Brain microvascular endothelial cell (primary cell): Measurements from ENCODE around the gene DNASE1L2.

ENCODE experiments used
- DNase-seq: peaks from one replicate; pipeline ENCODE4 v3.0.0-alpha.2; 2020
- H3K27ac ChIP-seq: fragments of 250-450 bp; sonication (Bioruptor Pico); 2 replicates; pipeline ENCODE4 v1.5.1; 2020; ENCODE audit warnings: mild to moderate bottlenecking, moderate library complexity
- H3K27me3 ChIP-seq: fragments of 250-450 bp; sonication (Bioruptor Pico); replicated peaks from 2 replicates; pipeline ENCODE4 v1.5.1; 2020; ENCODE audit warnings: mild to moderate bottlenecking
- H3K36me3 ChIP-seq: fragments of 250-450 bp; sonication (Bioruptor Pico); replicated peaks from 2 replicates; pipeline ENCODE4 v1.5.1; 2020; ENCODE audit warnings: mild to moderate bottlenecking
- H3K4me3 ChIP-seq: 2 replicates; pipeline ENCODE4 v1.5.1; 2011; ENCODE audit warnings: low read depth, mild to moderate bottlenecking, control low read depth, low read length, moderate library complexity
- in situ Hi-C: cut with HindIII; loops from 2 replicates; pipeline ENCODE4 v1.10.0; 2017; ENCODE audit warnings: low sequenced_read_pairs, low pct_ligation_motif_present
- TF ChIP-seq, protein P1 (sequence below): IDR thresholded peaks from 2 replicates; pipeline ENCODE4 v1.5.1; 2011; ENCODE audit warnings: low read depth, mild to moderate bottlenecking, moderate library complexity, low read length, control low read depth, inconsistent platforms; ENCODE audit errors: missing control alignments

Gene DNASE1L2

DNA sequence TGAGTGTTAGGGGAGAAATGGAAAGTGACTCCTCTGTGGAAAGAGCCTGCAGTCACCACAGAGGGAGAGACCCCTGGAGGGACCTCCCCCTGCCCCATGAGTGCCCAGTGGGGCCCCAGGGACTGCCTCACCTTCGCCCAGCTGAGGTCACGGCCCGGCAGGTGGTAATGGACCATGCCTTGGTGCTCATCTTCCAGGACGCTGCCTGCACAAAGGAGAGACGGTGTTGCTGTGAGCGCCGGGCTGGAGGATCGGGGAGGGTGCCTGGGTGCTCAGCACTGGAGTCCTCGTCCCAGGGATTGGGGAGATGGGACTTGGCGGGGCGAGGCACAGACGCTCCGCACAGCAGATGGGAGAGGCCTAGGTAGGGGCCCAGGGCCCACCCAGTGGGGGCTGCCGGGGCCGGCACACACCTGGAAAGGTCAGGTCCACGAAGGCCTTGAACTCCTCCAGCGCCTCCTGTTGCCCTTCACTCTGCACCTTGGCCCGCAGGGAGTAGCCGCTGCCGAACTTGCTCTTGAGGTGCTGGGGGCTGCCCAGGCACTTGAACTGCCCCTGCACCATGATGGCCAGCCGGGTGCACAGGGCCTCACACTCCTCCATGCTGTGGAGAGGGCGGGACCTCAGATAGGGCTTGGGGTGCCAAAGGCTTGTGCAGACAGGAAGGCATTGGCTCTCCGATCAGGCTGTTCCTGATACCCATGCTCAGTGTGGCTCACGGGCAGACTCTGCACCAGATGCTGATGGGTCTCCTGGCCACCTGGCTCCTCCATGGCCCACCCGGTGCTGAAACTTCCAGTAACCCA lies 41.4 kb downstream of the DNASE1L2 start:
- Histone ChIP-seq H3K36me3 (no peaks in the 10 kb centered on the region), H3K4me3 (no peak overlapping the region), H3K27ac (no peak overlapping the region), H3K27me3 (no peaks in the 10 kb centered on the region)
- in situ Hi-C loops: no loop called here
- DNase-seq: no peak
- TF ChIP-seq, protein P1, sequence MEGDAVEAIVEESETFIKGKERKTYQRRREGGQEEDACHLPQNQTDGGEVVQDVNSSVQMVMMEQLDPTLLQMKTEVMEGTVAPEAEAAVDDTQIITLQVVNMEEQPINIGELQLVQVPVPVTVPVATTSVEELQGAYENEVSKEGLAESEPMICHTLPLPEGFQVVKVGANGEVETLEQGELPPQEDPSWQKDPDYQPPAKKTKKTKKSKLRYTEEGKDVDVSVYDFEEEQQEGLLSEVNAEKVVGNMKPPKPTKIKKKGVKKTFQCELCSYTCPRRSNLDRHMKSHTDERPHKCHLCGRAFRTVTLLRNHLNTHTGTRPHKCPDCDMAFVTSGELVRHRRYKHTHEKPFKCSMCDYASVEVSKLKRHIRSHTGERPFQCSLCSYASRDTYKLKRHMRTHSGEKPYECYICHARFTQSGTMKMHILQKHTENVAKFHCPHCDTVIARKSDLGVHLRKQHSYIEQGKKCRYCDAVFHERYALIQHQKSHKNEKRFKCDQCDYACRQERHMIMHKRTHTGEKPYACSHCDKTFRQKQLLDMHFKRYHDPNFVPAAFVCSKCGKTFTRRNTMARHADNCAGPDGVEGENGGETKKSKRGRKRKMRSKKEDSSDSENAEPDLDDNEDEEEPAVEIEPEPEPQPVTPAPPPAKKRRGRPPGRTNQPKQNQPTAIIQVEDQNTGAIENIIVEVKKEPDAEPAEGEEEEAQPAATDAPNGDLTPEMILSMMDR: no peak

DNA sequence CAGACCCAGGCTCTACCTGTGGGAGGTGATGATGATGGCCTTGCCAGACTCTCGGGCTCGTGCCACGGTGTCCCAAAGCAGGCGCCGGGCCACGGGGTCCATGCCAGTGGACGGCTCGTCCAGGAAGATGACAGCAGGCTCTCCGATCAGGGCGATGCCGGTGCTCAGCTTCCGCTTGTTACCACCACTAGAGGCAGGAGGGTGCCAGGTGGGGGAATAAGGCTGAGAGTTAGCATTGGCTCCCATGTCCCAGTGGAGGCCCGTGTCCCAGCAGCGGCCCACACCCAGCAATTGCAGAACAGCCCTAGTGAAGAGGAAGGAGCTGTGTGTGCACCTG lies 42.0 kb downstream of the DNASE1L2 start:
- H3K27me3 ChIP-seq: no peaks in the 10 kb centered on the region
- no peak for DNase-seq
- in situ Hi-C loops: no loop called here
- no peak overlapping the region for H3K27ac ChIP-seq
- TF ChIP-seq, protein P1: peak; percentile 35
- no peaks in the 10 kb centered on the region for H3K36me3 ChIP-seq
- no peak overlapping the region for H3K4me3 ChIP-seq

DNA sequence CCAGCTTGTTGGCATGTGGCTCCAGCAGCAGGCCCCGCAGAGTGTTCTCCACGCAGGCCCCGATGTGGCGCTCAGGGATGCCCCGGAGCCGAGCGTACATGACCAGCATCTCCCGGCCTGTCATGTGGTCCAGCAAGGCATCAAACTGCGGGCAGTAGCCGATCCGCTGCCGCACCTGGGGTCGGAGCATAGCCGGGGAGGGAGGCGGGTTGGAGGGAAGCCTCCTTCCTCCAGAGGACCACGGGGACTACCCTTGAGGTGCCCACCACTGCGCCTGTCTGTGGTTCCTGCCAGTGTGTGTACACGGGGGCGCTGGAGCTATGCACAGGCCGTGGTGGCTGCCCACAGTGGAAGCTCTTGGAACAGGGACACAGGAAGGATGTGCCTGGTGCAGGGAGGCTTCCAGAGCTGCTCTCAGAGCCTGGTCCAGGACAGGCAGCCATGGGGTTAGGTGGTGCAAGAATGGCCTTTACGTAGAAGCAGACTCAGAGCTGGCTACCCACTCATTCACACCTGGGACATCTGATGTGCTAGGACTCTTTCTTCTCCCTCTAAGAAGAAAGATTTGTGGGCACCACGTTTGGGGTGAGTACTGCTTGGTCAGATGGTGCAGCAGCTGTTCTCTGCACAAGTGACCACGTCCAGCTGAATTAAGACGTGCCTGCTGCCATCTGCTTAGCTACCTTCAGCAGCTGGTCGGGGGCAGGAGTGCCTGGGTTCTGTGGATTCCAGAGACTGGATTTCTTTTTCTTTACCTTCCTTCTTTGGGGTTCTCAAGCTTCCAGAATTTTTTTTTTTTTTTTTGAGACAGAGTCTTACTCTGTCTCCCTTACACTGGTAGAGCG lies 42.9 kb downstream of the DNASE1L2 start:
- in situ Hi-C loops: no loop called here
- Histone ChIP-seq H3K27me3 (no peaks in the 10 kb centered on the region), H3K4me3 (no peak overlapping the region), H3K36me3 (no peaks in the 10 kb centered on the region), H3K27ac (no peak overlapping the region)
- no peak for DNase-seq
- TF ChIP-seq, protein P1: no peak

DNA sequence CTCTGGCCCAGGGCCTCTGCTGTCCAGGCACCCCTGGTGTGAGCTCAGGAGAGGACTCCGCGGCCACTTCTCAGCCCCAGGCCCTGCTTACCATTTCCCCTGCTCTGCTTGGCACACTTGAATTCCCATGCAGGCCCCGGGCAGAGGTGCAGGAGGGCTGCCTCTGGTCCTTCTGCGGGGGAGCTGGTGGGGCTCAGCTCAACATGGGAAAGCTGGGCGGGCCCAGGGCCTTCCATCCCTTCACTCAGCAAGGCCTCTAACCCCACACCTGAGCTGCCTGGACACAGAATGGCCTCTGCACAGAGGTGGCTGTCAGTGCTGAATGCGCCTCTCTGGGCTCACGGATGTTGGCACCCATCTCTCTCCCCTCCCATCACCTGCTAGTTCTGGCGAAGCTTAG lies 44.2 kb downstream of the DNASE1L2 start:
- no peaks in the 10 kb centered on the region for H3K36me3 ChIP-seq
- H3K4me3 ChIP-seq: no peak overlapping the region
- DNase-seq: no peak
- TF ChIP-seq, protein P1: no peak
- H3K27me3 ChIP-seq: no peaks in the 10 kb centered on the region
- in situ Hi-C loops: no loop called here
- no peak overlapping the region for H3K27ac ChIP-seq

DNA sequence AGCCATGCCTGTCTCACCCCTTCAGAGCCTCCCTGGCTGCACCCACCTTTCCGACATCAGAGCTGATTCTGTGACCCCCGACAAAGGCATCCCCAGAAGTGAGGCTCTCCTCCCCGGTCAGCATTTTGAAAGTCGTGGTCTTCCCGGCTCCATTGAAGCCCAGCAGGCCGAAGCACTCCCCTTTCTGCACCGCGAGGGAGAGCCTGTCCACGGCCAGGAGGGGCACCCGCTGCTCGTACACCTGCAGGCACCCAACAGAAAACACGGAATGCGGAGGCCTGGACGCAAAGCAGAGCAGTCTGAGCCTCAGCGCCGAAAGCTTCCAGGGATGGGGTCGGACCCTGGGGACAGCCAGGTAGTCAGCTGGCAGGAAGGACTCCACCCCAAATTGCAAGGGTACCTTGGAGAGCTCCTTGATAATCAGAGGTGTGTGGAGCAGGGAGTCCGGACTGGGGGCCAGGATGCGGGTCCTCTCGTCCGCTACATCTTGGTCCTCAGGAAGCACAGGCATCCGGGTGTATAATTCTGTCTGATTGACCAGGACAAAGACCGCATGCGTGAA lies 44.8 kb downstream of the DNASE1L2 start:
- Histone ChIP-seq H3K36me3 (no peaks in the 10 kb centered on the region), H3K4me3 (no peak overlapping the region), H3K27me3 (no peaks in the 10 kb centered on the region), H3K27ac (no peak overlapping the region)
- DNase-seq: no peak
- in situ Hi-C loops: no loop called here
- TF ChIP-seq, protein P1: no peak
